Measurements from ENCODE around the gene MMEL1. TPM values are rescaled to one million over a fixed set of nuclear protein-coding genes. Genes with fewer than 3 reads are reported as not detected.
A peak's percentile ranks its signal among the peaks of the same experiment; 100 is the strongest.

The MMEL1 gene
- total RNA-seq, 1 donor from 2014 or later: 4.0 TPM

- Mint-ChIP-seq H3K9me3 (ENCODE audit: unreplicated experiment) (peaks cover 3% of the 10 kb centered on the region), H3K4me3 (ENCODE audit: unreplicated experiment) (no peak overlapping the region), H3K27me3 (ENCODE audit: unreplicated experiment) (no peaks in the 10 kb centered on the region), H3K36me3 (ENCODE audit: unreplicated experiment) (no peaks in the 10 kb centered on the region), H3K4me1 (ENCODE audit: low read depth, unreplicated experiment) (no peaks in the 10 kb centered on the region), H3K27ac (ENCODE audit: unreplicated experiment) (no peak overlapping the region)
- no peak for DNase-seq
- TF ChIP-seq CTCF (IDR thresholded peaks at IDR 0.05; ENCODE audit: partially characterized antibody, unreplicated experiment): no peak
Observed at GRCh38 chr1:2607641-2608091, 25.1 kb downstream of the MMEL1 start.

- DNase-seq: peak; percentile 14
- H3K4me1 Mint-ChIP-seq (ENCODE audit: low read depth, unreplicated experiment): no peaks in the 10 kb centered on the region
- H3K36me3 Mint-ChIP-seq (ENCODE audit: unreplicated experiment): peaks cover 5% of the 10 kb centered on the region
- no peaks in the 10 kb centered on the region for H3K27me3 Mint-ChIP-seq (ENCODE audit: unreplicated experiment)
- no peak overlapping the region for H3K4me3 Mint-ChIP-seq (ENCODE audit: unreplicated experiment)
- peaks cover 3% of the 10 kb centered on the region for H3K9me3 Mint-ChIP-seq (ENCODE audit: unreplicated experiment)
- TF ChIP-seq CTCF (IDR thresholded peaks at IDR 0.05; ENCODE audit: partially characterized antibody, unreplicated experiment): no peak
- H3K27ac Mint-ChIP-seq (ENCODE audit: unreplicated experiment): no peak overlapping the region
Observed at GRCh38 chr1:2606881-2607621, 25.8 kb downstream of the MMEL1 start.

GRCh38 chr1:2606396-2606880 is 26.4 kb downstream of the MMEL1 start:
- H3K4me1 Mint-ChIP-seq (ENCODE audit: low read depth, unreplicated experiment): no peaks in the 10 kb centered on the region
- DNase-seq: no peak
- no peak overlapping the region for H3K4me3 Mint-ChIP-seq (ENCODE audit: unreplicated experiment)
- peaks cover 3% of the 10 kb centered on the region for H3K9me3 Mint-ChIP-seq (ENCODE audit: unreplicated experiment)
- no peaks in the 10 kb centered on the region for H3K27me3 Mint-ChIP-seq (ENCODE audit: unreplicated experiment)
- H3K27ac Mint-ChIP-seq (ENCODE audit: unreplicated experiment): no peak overlapping the region
- peaks cover 6% of the 10 kb centered on the region for H3K36me3 Mint-ChIP-seq (ENCODE audit: unreplicated experiment)
- no peak for TF ChIP-seq CTCF (IDR thresholded peaks at IDR 0.05; ENCODE audit: partially characterized antibody, unreplicated experiment)

GRCh38 chr1:2605509-2606395 is 27.1 kb downstream of the MMEL1 start:
- Mint-ChIP-seq H3K4me3 (ENCODE audit: unreplicated experiment) (no peak overlapping the region), H3K4me1 (ENCODE audit: low read depth, unreplicated experiment) (no peaks in the 10 kb centered on the region), H3K9me3 (ENCODE audit: unreplicated experiment) (peaks cover 3% of the 10 kb centered on the region), H3K36me3 (ENCODE audit: unreplicated experiment) (peaks cover 6% of the 10 kb centered on the region), H3K27ac (ENCODE audit: unreplicated experiment) (no peak overlapping the region), H3K27me3 (ENCODE audit: unreplicated experiment) (no peaks in the 10 kb centered on the region)
- no peak for DNase-seq
- TF ChIP-seq CTCF (IDR thresholded peaks at IDR 0.05; ENCODE audit: partially characterized antibody, unreplicated experiment): no peak

Measured in glutamatergic neuron (in vitro differentiated cells).